NCI-H2196 (cell line): ENCODE data around the gene KRTAP1-5.
"Not testable (repeated sequence)": the region's sequence is repeated elsewhere in the genome, so short reads cannot be mapped to it uniquely, and the experiment has no call there.

Experiments used
- DNase-seq: peaks from one replicate; lab custom pipeline; 2025; ENCODE audit not compliant: unreplicated experiment; lab: John Stamatoyannopoulos, UW

Gene KRTAP1-5

DNA sequence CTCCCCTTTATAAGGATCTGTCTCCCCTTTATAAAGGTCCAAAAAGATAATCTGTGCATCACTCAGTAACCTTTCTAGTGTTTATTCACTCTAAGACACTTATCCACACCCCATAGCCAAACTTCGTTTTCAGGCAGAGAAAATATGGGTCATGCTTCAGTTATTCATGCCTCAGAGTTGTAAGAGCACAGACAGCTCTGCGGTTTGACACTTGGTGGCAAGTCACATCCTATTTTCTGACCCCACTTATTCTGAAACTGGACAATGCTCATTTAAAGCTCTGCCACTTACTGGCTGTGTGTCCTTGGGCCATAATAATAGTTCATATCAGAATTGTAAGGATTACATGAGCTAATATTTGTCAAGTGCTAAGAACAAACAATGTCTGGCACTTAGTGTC lies 22.1 kb upstream of the KRTAP1-5 start:
- no peak for DNase-seq

DNA sequence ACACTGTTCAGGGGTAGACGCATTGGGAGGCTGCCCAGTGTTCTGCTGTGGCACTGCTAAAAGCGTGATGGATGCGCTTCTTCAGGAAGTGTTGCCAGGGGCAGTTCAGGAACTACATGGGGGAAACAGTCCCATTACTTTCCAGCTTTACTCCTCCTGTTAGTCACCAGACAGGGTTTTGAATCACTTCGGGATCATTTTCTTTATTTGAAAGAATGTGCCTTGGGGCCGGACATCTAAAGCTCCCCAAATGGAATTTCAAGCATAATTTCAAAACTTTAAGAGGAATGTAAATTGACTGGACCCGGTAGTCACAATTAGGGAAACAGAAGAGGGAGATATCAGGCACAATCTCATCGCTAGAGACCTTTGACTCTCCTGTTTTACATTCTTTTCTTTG lies 21.4 kb upstream of the KRTAP1-5 start:
- DNase-seq = no peak

DNA sequence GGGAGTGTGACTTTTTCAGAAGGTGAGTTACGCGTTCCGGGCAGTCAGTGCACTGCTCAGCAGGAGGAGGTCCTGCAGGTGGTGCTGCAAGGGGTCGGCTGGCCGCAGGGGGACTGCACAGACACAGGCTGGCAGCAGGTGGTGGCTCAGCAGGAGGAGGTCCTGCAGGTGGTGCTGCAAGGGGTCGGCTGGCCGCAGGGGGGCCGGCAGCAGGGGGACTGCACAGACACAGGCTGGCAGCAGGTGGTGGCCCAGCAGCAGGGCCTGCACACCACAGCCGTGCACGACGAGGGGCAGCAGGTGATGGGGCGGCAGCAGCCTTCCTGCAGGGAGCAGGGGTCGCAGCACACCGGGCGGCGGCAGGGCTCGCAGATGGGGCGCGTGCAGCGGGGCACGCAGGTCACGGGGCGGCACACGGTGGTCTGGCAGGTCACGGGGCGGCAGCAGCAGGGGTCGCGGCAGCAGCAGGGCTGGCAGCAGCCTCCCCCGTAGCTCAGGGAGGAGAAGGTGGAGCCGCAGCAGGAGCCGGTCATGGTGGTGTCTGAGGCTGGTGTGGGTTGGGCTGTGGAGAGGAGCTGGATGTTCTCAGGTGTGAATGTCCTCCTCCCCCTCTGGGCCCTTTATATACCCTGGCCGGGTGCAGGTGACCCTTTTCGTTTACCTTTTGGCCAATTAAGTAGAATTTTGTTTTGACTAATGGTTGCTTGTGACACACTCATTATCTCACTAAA lies 19.9 kb upstream of the KRTAP1-5 start, which contains the start of gene KRTAP2-1:
Gene KRTAP2-1, minus strand, starts transcription at position 582 of the 731 bp plus-strand sequence. Its CDS starts 49 bp downstream, at position 533.
- DNase-seq = not testable (repeated sequence)

DNA sequence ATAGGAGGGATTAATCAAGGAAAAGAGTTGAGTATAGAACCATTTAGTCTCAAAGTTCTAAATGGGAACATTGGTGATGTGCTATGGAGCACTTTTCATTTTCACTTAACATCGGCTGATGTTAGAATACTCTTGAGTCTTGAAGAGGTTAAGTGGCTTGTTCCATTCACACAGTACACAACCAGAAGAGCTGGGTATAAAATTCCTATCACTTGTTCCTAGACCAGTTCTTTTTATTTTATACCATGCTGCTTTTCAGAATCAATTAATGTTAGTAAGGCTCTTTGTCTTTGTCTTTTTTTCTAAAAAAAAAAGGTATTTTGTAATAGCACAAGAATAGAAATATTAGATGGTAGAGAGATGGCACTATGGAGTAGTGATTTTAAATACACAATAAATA lies 15.9 kb upstream of the KRTAP1-5 start:
- DNase-seq = no peak

DNA sequence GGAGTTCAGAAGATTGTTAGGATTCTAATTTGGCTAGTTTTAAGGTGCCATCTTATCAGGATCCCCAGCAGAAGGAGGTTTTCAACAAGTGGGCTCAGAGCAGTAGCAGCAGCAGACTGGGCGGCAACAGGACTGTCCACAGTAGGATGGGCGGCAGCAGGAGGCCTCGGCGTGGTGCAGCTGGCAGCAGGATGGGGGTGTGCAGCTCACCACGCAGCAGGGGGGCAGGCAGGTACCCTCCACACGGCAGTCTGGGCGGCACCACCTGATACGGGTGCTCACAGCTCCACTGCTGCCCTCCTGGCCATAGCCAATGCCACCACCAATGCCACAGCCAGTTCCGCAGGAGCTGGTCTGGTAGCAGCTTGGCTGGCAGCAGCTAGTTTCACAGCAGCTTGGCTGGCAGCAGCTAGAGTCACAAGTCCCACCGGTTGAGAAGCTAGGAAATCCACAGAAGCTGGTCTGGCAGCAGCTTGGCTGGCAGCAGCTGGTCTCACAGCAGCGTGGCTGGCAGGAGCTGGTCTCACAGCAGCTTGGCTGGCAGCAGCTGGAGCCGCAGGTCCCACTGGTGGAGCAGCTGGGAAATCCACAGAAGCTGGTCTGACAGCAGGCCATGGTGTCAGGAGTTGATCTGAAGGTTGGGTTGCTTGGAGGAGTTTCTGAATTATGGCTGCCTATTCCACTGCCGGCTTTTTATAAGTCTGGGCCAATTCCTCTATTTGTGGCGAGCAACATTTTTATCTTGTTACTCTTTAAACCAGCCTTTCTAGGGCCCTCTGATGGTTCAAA lies 14.0 kb upstream of the KRTAP1-5 start, which contains the start of gene KRTAP1-1:
Gene KRTAP1-1, minus strand, starts transcription at position 668 of the 789 bp plus-strand sequence. Its CDS starts 53 bp downstream, at position 615.
- peak; percentile 38 for DNase-seq

DNA sequence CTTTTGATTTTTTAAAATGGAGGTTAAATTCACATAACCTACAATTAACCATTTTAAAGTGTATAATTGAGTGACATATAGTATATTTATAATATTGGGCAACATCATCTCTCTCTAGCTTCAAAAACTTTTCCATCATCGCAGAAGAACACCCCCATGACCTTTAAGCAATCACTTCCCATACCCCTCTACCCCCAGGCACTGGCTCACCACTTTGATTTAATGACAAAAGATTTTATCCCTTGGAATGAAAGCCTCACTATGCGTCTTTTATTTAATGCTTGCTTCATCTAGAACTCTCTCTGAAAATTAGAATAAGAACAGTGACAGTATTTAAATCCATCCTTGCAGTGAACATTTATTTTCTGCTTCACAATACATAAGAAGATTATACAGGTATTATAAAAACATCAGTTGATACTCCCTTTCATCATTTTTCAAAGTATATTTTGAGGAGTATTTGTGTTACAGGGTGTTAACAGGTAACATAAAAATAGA lies 10.9 kb upstream of the KRTAP1-5 start:
- DNase-seq = no peak

DNA sequence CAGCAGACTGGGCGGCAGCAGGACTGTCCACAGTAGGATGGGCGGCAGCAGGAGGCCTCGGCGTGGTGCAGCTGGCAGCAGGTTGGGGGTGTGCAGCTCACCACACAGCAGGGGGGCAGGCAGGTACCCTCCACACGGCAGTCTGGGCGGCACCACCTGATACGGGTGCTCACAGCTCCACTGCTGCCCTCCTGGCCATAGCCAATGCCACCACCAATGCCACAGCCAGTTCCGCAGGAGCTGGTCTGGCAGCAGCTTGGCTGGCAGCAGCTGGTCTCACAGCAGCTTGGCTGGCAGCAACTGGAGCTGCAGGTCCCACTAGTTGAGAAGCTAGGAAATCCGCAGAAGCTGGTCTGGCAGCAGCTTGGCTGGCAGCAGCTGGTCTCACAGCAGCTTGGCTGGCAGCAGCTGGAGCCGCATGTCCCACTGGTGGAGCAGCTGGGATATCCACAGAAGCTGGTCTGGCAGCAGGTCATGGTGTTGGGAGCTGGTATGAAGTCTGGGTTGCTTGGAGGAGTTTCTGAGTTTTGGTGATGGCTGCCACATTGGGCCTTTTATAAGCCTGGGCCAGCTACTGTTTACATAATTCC lies 7.4 kb upstream of the KRTAP1-5 start, which contains the start of gene KRTAP1-3:
Gene KRTAP1-3, minus strand, starts transcription at position 529 of the 590 bp plus-strand sequence. Its CDS starts 53 bp downstream, at position 476.
- DNase-seq = peak; percentile 36

DNA sequence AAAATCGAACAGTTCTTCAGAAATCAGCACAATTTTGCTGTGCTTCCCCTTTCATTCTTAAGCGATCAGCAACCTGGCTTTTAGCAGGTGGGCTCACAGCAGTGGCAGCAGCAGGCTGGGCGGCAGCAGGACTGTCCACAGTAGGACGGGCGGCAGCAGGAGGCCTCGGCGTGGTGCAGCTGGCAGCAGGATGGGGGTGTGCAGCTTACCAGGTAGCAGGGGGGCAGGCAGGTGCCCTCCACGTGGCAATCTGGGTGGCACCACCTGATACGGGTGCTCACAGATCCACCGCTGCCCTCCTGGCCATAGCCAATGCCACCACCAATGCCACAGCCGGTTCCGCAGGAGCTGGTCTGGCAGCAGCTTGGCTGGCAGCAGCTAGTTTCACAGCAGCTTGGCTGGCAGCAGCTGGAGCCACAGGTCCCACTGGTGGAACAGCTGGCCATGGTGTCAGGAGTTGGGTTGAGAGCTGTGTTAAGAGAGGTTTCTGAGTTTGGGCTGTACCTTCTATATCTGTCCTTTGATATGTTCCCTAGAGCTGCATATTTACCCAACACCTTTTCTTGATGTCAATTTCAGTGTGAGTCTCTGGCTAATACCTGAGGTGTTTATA lies 2.7 kb upstream of the KRTAP1-5 start, which contains the start of gene KRTAP1-4:
Gene KRTAP1-4, minus strand, starts transcription at position 563 of the 613 bp plus-strand sequence. Its CDS starts 117 bp downstream, at position 446.
- DNase-seq = no peak

DNA sequence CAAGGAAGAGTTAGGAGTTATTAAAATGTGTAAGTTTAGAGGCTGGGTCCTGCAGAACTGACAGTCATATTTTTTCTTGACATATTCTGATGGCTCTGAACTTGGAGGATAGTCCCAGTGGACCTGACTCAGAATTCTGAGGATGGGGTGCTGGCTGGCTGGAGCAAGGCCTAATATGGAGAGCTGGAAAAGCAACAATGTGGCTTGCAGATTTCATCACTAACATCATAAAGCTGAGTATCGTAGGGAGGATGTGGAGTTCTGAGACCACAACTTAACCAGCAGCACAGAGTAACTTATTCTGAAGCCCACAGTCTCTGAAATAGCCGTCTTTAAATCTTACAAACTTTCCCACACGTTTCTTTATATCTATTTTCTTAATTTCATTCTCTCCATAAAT lies 2.3 kb downstream of the KRTAP1-5 start:
- no peak for DNase-seq

DNA sequence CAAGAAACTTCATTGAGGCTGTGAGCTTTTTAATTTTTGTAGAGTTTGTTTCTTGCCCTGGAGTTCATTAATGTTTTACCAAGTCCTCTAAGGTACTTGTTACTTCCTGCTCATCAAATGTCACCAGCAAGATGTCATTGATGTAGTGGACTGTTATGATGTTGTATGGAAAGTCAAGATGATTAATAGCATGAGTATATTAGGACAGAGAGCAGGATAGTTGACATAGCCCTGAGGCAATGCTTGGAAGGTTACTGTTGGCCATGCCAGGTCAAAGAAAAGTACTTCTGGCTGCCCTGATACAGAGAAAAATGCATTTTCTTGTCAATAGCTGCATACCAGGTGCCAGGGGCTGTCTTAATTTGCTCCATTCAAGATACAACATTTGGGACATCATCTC lies 6.7 kb downstream of the KRTAP1-5 start:
- DNase-seq = no peak

DNA sequence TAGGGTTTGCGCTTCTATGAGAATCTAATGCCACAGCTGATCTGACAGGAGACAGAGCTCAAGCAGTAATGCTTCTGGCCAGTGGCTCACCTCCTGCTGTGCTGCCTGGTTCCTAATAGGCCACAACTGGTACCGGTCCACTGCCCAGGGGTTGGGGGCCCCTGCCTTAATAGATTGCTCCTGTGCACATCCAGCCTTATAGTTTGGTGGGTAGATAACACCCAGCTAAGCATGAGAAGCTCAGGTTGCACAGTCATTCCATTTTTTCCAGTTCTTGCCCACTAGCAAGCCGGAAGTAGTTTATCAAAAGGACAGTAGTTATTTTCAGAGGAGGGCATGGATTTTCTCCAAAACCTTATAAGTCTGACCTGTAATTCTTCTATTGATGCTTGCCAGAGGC lies 7.6 kb downstream of the KRTAP1-5 start:
- DNase-seq = no peak

DNA sequence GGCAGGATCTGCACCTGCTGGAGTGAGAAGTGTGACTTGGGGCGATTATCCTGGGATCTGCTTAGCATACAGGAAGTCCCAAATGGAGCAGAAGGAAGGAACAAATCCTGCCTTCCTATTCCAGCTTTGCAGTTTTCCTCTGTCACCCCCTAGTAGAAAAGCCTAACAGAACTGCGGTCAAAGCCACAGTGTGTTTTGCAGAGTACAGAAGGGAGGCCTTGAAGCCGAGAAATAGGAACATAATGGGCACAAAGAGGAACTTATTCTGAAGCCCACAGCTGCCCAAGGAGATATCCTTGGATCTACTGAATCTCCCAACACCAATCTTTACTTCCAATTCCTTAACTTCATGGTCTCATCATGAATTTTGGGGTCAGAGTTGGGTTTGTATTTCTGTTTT lies 8.5 kb downstream of the KRTAP1-5 start:
- no peak for DNase-seq

DNA sequence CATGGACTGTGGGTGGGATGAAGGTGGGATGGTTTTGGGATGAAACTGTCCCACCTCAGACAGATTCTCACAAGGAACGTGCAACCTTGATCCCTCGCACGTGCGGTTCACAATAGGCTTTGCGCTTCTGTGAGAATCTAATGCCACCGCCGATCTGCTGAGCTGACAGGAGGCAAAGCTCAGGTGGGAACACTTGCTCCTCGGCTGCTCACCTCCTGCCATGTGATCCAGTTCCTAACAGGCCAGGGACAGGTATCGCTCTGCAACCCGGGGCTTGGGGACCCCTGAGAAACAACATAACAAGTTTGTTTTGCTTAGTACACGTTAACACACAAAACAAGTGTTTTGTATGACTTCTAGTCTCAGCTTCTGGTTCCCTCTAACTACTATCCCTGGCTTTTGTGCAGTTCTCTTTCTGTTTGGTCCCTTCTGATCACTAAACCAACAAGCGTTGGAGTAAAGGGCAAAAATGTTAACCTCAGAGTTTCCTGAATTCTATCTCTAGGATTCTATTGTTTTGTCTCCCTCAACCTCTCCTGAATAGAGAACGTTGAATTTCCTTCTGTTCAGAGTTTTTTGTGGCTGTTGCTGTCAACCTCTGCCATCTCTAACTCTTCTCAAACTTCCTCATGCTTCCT lies 10.3 kb downstream of the KRTAP1-5 start:
- no peak for DNase-seq

DNA sequence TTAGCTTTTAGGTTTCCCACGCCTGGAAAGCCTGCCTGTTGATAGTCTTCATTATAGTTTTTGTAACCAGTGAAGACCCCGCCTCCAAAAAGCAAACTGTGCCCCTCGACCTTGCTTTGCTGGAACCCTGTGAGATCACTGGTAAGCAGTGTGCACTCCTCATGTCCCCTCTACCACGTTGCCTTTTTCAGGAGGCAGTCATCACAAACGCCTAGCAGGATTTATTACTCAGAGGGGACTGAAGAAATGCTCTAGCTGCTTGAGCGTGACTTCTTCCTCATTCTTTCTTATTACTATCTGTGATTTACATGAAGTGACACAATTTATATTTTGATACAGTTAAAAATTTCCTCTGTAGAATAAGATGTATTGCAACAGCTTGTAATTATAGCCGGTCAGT lies 11.6 kb downstream of the KRTAP1-5 start:
- DNase-seq = no peak

DNA sequence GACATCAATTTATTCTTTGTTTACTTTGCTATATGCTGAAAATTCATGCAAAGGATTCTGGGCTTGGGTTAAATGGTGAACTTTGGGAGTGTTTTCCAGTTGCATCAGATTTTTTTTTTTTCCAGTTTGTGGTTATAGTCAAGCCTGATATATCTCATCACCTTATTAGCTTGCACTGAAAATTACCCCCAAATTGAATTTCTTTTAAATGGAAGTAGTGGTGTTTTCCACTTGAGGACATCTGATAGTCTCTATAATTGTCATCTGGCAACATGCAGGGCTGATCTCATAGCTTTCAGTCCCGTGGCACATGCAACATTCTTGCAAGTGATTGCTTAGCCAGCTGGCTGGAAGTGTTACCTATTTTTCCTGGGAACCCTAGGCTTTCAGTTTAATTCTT lies 13.4 kb downstream of the KRTAP1-5 start:
- peak; percentile 19 for DNase-seq

DNA sequence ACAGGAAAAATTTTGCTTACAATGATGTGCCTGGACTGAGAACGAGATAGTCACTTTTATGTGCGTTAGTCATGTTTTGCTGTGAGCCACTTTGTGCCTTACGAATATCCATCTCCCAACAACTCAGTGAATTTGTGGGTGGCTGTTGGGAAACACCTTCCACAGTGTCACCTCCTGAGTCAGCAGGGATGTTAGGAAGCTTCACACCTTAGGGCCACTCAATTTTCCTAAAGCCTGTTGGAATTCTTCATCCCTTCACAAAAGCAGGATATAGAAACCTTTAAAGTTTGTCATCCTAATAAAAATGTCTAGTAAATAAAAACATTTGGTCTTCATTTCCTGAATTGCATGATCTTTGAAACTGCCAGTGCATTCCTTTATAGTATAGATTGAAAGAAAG lies 13.8 kb downstream of the KRTAP1-5 start:
- DNase-seq = no peak

DNA sequence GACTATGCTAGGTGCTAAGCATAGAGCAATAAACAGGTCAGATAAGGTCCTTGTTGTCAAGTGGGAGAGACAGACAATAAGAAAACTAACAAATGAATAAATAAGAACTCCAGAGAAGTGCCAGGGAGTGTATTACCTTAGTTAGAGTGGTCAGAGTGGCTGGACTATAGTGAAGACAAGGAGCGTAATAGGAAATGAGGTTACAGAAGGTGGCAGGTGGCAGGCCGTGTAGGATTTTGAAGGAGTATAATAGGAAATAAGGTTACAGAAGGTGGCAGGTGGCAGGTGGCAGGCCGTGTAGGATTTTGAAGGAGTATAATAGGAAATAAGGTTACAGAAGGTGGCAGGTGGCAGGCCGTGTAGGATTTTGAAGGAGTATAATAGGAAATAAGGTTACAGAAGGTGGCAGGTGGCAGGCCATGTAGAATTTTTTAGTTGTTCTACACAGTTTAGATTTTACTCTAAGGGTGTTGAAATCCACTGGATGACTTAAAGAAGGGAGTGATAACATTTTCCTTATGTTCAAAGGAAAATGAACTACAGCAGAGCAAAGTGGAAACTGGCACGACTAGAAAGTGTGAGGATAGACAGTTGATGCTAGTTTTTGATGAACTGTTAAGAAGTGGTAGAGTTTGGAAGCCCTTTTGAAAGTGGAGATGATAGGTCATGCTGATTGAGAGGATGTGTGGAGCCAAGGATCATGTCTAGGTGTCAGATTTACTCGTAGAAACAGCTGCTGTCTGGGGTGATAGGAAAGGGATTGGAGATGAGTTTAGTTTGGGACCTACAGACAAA lies 14.5 kb downstream of the KRTAP1-5 start:
- DNase-seq = no peak

DNA sequence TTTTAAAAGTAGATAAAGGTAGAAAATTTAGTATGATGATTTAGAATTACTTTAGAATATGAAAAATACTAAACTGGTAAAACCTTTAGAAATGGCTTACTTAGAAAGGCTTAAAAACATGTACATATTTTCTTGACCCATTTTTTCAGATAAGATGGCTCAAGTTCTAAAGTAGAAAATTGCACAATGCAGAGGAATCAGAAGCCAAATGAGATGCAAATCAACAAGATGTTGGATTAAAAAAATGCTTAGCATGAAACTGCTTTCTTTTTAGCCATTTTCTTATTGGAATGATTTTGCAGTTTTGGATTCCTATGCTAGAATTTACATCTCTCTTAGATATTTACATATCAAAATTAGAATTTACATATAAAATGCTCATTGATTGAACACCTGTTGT lies 16.6 kb downstream of the KRTAP1-5 start:
- no peak for DNase-seq

DNA sequence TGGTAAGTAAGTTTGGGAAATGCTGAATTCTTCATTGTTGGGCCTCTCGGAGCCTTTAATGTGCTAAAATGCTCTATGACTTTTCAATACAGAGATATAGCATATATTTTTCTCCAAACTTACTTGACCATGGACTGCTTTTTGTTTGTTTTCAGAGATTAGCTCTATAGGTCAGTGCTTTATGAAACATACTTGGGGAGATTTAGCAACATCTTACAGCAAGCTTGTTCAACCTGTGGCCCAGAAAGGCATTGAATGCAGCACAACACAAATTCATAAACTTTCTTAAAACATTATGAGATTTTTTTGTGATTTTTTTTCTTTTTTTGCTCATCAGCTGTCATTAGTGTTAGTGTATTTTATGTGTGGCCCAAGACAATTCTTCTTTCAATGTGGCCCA lies 17.1 kb downstream of the KRTAP1-5 start:
- DNase-seq = no peak

DNA sequence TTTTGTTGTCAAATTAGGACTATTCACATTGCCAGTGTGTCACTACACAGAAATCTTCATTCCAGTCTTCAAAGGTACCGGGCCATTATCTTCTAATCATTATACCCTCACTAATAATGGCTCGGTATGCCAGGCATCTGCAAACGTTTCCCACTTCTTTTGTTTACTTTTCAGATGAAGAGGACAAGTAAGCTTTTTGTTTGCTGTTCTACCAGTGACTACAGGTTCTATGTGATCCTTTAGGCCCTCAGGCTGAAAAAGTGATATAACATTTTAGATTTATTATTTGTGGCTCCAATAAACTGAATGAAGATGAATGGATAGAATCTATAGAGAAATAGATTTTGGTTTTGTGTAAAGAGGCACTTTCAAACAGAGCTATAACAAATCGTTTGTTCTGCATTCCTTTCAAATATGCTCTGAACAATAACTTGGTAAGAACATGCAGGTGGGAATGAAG lies 17.7 kb downstream of the KRTAP1-5 start:
- DNase-seq = no peak
